ENCODE results near the gene EEFSEC. TPM values are rescaled to one million over a fixed set of nuclear protein-coding genes. Genes with fewer than 3 reads are reported as not detected.

Gene EEFSEC
- total RNA-seq, 1 experiment from 2014 or later: 21.3 TPM

GRCh38 chr3:128353991-128354687 lies 200.9 kb downstream of the EEFSEC start:
- H3F3A ChIP-seq (ENCODE audit: insufficient read depth, low read depth): no peaks in the 10 kb centered on the region
- BruUV-seq (replicated peaks): no TSS peak
- H3K4me2 ChIP-seq: no peak overlapping the region
- no peaks in the 10 kb centered on the region for H4K20me1 ChIP-seq (ENCODE audit: insufficient read depth)
- no peaks in the 10 kb centered on the region for H3K79me2 ChIP-seq (ENCODE audit: low read depth)
- no peaks in the 10 kb centered on the region for H3K27me3 ChIP-seq (ENCODE audit: insufficient read depth, low read depth)
- TF ChIP-seq EZH2 (IDR thresholded peaks at IDR 0.05; ENCODE audit: low read depth) (no peak), CTCF (conservative IDR thresholded peaks at IDR 0.05) (no peak)
- no peaks in the 10 kb centered on the region for H3K9me2 ChIP-seq (ENCODE audit: insufficient read depth)
- DNase-seq: peak in 1 of 2 experiments; percentile 4
- POLR2A ChIA-PET (ENCODE audit: unreplicated experiment): interaction anchor here (0.7 kb wide), 1 partner anchor 892 kb away, joined by 7 read pairs; no protein-coding TSS in a partner anchor
- no peak overlapping the region for H2AFZ ChIP-seq
- no peaks in the 10 kb centered on the region for H3K36me3 ChIP-seq (ENCODE audit: low read depth)
- no peak overlapping the region for H3K27ac ChIP-seq
- intact Hi-C loops (cut with micrococcal nuclease; ENCODE audit: unreplicated experiment): no loop called here
- CTCF ChIA-PET: no interaction called here
- no peak overlapping the region for H3K4me3 ChIP-seq
- no peaks in the 10 kb centered on the region for H3K9me3 ChIP-seq (ENCODE audit: insufficient read depth, low read depth)
- H3K4me1 ChIP-seq (replicated peaks; ENCODE audit: insufficient read depth): no peaks in the 10 kb centered on the region

GRCh38 chr3:128354788-128355542 lies 201.7 kb downstream of the EEFSEC start:
- intact Hi-C loops (cut with micrococcal nuclease; ENCODE audit: unreplicated experiment): no loop called here
- BruUV-seq (replicated peaks): no TSS peak
- Histone ChIP-seq H4K20me1 (ENCODE audit: insufficient read depth) (no peaks in the 10 kb centered on the region), H3F3A (ENCODE audit: insufficient read depth, low read depth) (no peaks in the 10 kb centered on the region), H2AFZ (no peak overlapping the region), H3K4me3 (no peak overlapping the region), H3K4me1 (replicated peaks; ENCODE audit: insufficient read depth) (peaks cover 6% of the 10 kb centered on the region), H3K27me3 (ENCODE audit: insufficient read depth, low read depth) (no peaks in the 10 kb centered on the region), H3K27ac (no peak overlapping the region), H3K79me2 (ENCODE audit: low read depth) (no peaks in the 10 kb centered on the region), H3K4me2 (no peak overlapping the region), H3K9me3 (ENCODE audit: insufficient read depth, low read depth) (no peaks in the 10 kb centered on the region), H3K9me2 (ENCODE audit: insufficient read depth) (no peaks in the 10 kb centered on the region), H3K36me3 (ENCODE audit: low read depth) (no peaks in the 10 kb centered on the region)
- DNase-seq: no peak
- ChIA-PET CTCF (interaction anchor here (0.6 kb wide), 1 partner anchor 716 kb away, joined by 7 read pairs; no protein-coding TSS in a partner anchor), POLR2A (ENCODE audit: unreplicated experiment) (interaction anchor here (0.7 kb wide), 1 partner anchor 893 kb away, joined by 7 read pairs; no protein-coding TSS in a partner anchor)
- no peak for TF ChIP-seq EZH2 (IDR thresholded peaks at IDR 0.05; ENCODE audit: low read depth)
- TF ChIP-seq CTCF (conservative IDR thresholded peaks at IDR 0.05): no peak

DNA sequence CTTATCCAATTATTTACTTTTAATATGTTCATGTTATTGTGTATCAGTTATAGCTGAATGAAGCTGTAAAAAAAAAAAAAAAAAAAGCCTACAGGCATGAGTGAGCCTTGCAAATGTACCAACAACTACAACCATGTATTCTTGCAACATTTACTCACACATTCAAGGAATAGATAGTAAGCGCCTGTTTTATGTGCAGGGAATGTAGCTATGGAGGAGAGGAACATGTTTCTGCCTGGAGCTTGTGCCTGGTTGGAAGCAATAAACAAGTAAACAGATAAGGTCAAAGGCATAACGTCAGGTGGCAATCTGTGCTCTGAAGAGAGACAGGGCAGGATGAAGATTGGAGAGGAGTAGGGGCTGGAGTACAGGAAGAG lies 202.2 kb downstream of the EEFSEC start:
- no peaks in the 10 kb centered on the region for H3K79me2 ChIP-seq (ENCODE audit: low read depth)
- DNase-seq: no peak
- no peaks in the 10 kb centered on the region for H3K9me2 ChIP-seq (ENCODE audit: insufficient read depth)
- H3K4me1 ChIP-seq (replicated peaks; ENCODE audit: insufficient read depth): peaks cover 12% of the 10 kb centered on the region
- POLR2A ChIA-PET (ENCODE audit: unreplicated experiment): no interaction called here
- H3K27me3 ChIP-seq (ENCODE audit: insufficient read depth, low read depth): no peaks in the 10 kb centered on the region
- H3K27ac ChIP-seq: no peak overlapping the region
- intact Hi-C loops (cut with micrococcal nuclease; ENCODE audit: unreplicated experiment): no loop called here
- CTCF ChIA-PET: interaction anchor here (0.6 kb wide), 1 partner anchor 716 kb away, joined by 7 read pairs; no protein-coding TSS in a partner anchor
- no peaks in the 10 kb centered on the region for H3K36me3 ChIP-seq (ENCODE audit: low read depth)
- H2AFZ ChIP-seq: no peak overlapping the region
- TF ChIP-seq EZH2 (IDR thresholded peaks at IDR 0.05; ENCODE audit: low read depth) (no peak), CTCF (conservative IDR thresholded peaks at IDR 0.05) (no peak)
- no peaks in the 10 kb centered on the region for H3F3A ChIP-seq (ENCODE audit: insufficient read depth, low read depth)
- H3K9me3 ChIP-seq (ENCODE audit: insufficient read depth, low read depth): no peaks in the 10 kb centered on the region
- H3K4me2 ChIP-seq: no peak overlapping the region
- no TSS peak for BruUV-seq (replicated peaks)
- H4K20me1 ChIP-seq (ENCODE audit: insufficient read depth): no peaks in the 10 kb centered on the region
- no peak overlapping the region for H3K4me3 ChIP-seq
